AG04450 (cell line): Measurements from ENCODE around the gene USP49. TPM values are rescaled to one million over a fixed set of nuclear protein-coding genes. Genes with fewer than 3 reads are reported as not detected.
"Not testable (repeated sequence)": the region's sequence is repeated elsewhere in the genome, so short reads cannot be mapped to it uniquely, and the experiment has no call there.

Experiments
- CTCF ChIA-PET: fragments of 300-600, 350-600 bp; formaldehyde crosslinking; extraction: SDS; loops from one replicate; lab custom pipeline; 2022; ENCODE audit warnings: antibody characterized with exemption, inconsistent platforms; lab: Charles Lee
- POLR2A ChIA-PET: fragments of 350-600 bp; formaldehyde crosslinking; extraction: SDS; loops from one replicate; lab custom pipeline; 2021; ENCODE audit warnings: antibody characterized with exemption, inconsistent platforms; lab: Yijun Ruan, JAX
- DNase-seq: peaks from one replicate; pipeline ENCODE4 v3.0.0-alpha.2; 2011; ENCODE audit warnings: low read depth, low spot score
- H3K27ac ChIP-seq: one replicate; pipeline ENCODE4 v1.5.1; 2012; ENCODE audit warnings: low read depth, low read length, control low read depth
- H3K27me3 ChIP-seq: one replicate; pipeline ENCODE4 v1.6.0; 2012; ENCODE audit warnings: low read length; ENCODE audit not compliant: control insufficient read depth, insufficient read depth
- H3K4me3 ChIP-seq: 2 replicates; pipeline ENCODE4 v1.5.1; 2011; ENCODE audit warnings: mild to moderate bottlenecking, low read depth, low read length, control low read depth
- H3K9me3 ChIP-seq: 2 replicates; pipeline ENCODE4 v1.5.1; 2012; ENCODE audit warnings: low read length; ENCODE audit not compliant: control insufficient read depth, insufficient read depth
- polyA plus RNA-seq: library from polyadenylated mRNA; depleted of rRNA; stranded (reverse); fragments of >200 nt; gene quantifications from 2 replicates; pipeline ENCODE4 v1.2.3, GENCODE V29; 2011
- TF ChIP-seq, protein P1 (sequence below): IDR thresholded peaks from 2 replicates; pipeline ENCODE4 v1.5.1; 2011; ENCODE audit warnings: low read depth, low read length, control low read depth, inconsistent platforms

Gene USP49
- polyA plus RNA-seq, 1 experiment: 3.0 TPM

DNA sequence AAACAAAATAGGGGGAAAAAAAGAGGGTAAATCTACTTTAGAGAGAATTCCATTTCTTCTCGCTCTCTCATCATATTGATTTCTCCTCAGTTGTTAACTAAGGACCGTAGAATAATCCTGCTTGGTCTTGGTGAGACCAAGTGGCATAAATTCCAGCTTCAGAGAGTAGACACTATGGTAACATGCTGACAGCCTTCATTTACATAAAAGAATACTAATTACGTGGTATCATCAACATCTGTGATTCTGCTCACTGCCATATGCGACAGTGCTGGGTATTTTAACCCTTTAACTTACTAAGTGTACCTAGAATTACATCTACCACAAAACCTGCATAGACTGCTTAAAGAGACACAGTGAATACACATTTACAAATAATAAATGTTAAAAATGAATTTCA lies 80.5 kb downstream of the USP49 start:
- no peak overlapping the region for H3K4me3 ChIP-seq
- ChIA-PET POLR2A (no interaction called here), CTCF (interaction anchor here (0.5 to 2.0 kb wide), 5 partner anchors 13 to 227 kb away, joined by 3 to 9 read pairs (median 6); partner anchors contain the start of genes BYSL and MED20)
- H3K27me3 ChIP-seq: no peaks in the 10 kb centered on the region
- no peak for DNase-seq
- H3K27ac ChIP-seq: no peak overlapping the region
- H3K9me3 ChIP-seq: no peaks in the 10 kb centered on the region
- TF ChIP-seq, protein P1, sequence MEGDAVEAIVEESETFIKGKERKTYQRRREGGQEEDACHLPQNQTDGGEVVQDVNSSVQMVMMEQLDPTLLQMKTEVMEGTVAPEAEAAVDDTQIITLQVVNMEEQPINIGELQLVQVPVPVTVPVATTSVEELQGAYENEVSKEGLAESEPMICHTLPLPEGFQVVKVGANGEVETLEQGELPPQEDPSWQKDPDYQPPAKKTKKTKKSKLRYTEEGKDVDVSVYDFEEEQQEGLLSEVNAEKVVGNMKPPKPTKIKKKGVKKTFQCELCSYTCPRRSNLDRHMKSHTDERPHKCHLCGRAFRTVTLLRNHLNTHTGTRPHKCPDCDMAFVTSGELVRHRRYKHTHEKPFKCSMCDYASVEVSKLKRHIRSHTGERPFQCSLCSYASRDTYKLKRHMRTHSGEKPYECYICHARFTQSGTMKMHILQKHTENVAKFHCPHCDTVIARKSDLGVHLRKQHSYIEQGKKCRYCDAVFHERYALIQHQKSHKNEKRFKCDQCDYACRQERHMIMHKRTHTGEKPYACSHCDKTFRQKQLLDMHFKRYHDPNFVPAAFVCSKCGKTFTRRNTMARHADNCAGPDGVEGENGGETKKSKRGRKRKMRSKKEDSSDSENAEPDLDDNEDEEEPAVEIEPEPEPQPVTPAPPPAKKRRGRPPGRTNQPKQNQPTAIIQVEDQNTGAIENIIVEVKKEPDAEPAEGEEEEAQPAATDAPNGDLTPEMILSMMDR: no peak

DNA sequence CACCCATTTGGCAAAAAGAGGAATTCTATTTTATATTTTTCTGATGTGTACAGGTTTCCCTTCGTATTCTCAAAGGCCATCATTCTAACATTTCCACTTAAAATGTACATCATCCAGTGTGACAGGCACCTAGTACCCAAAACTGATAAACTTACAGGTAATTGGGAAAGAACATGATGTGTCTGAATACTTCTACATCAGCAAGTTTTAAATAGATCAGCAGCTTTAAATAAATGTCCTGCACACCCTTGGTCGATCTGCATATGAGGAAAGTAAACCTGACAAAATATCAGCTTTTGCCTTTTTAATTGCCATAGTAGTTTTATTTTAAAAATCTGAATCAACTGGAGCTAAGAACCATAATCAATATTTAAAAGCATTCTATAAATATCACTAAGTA lies 81.2 kb downstream of the USP49 start:
- ChIA-PET CTCF (interaction anchor here (1.2 to 1.7 kb wide), 4 partner anchors 12 to 230 kb away, joined by 3 to 5 read pairs (median 4); partner anchors contain the start of genes BYSL and MED20), POLR2A (no interaction called here)
- TF ChIP-seq, protein P1: no peak
- no peaks in the 10 kb centered on the region for H3K27me3 ChIP-seq
- H3K27ac ChIP-seq: no peak overlapping the region
- no peak overlapping the region for H3K4me3 ChIP-seq
- DNase-seq: no peak
- H3K9me3 ChIP-seq: no peaks in the 10 kb centered on the region

DNA sequence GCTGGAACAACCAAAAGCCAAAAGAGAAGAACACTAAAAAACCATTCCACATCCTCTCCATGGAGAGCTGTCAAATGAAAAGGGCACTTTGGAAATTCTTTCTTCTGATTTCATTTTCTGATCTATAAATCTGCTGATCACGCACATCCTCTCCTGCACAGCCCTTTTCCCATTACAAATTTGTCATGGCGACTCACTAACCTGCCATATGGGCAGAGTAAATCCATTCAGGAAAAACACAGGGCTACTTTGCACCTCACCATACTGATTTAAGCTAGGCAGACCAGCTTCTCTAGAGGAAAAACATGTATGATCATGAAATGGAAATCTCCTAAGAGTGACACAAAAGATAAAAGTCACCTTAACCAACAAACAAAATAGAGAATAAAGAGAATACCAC lies 81.7 kb downstream of the USP49 start:
- no peak overlapping the region for H3K27ac ChIP-seq
- no peaks in the 10 kb centered on the region for H3K27me3 ChIP-seq
- ChIA-PET CTCF (interaction anchor here (1.2 to 1.7 kb wide), 4 partner anchors 12 to 231 kb away, joined by 3 to 5 read pairs (median 4); partner anchors contain the start of genes BYSL and MED20), POLR2A (no interaction called here)
- H3K9me3 ChIP-seq: no peaks in the 10 kb centered on the region
- no peak overlapping the region for H3K4me3 ChIP-seq
- TF ChIP-seq, protein P1: no peak
- no peak for DNase-seq

DNA sequence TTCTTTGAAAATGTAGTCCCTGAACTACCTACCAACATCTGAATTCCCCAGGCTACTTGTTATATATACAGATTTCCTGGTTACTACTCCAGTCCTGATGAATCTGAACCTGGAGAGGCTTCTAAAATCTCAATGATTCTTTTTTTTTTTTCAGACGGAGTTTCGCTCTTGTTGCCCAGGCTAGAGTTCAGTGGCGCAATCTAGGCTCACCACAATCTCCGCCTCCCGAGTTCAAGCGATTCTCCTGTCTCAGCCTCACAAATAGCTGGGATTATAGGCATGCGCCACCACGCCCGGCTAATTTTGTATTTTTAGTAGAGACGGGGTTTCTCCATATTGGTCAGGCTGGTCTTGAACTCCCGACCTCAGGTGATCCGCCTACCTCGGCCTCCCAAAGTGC lies 83.2 kb downstream of the USP49 start:
- H3K4me3 ChIP-seq, POLR2A ChIA-PET, H3K27ac ChIP-seq, CTCF ChIA-PET, H3K27me3 ChIP-seq, DNase-seq, H3K9me3 ChIP-seq: not testable (repeated sequence)

DNA sequence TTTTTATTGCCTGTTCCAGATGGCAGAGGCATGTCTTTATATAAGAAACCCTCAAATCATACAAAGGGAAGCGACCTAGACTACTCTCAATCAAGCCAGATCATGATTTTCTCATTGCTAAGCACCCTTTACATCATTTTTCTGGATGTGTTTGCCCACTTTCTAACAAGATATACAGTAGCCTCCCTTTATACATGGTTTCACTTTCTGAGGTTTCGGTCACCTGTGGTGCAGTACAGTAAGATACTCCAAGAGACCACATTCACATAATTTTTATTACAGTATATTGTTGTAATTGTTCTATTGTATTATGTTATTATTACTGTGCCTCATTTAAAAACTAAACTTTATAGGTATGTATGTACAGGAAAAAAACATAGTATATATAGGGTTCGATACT lies 84.1 kb downstream of the USP49 start:
- Histone ChIP-seq H3K4me3 (no peak overlapping the region), H3K27ac (no peak overlapping the region), H3K27me3 (no peaks in the 10 kb centered on the region), H3K9me3 (no peaks in the 10 kb centered on the region; the same call in 1 of the 2 replicates)
- ChIA-PET CTCF (no interaction called here), POLR2A (no interaction called here)
- TF ChIP-seq, protein P1: no peak
- no peak for DNase-seq
